Body of pancreas (tissue), 4 donors: ENCODE data around the gene GRIK3.

ENCODE experiments used
- POLR2A ChIP-seq, 3 donors: fragments of 450-650 bp; IDR thresholded peaks; one replicate each; pipeline ENCODE4 v1.6.1; 2016; ENCODE audit warnings: antibody characterized with exemption in 3 of 3, mild to moderate bottlenecking in 2 of 3
- TF ChIP-seq, protein P1 (sequence below), 7 experiments: fragments of 450-650 bp in 4 of 7; fragments of 200-600 bp in 3 of 7; sonication (generic) in 3 of 7; IDR thresholded peaks; one replicate each; pipeline ENCODE4 v1.5.1; 2016 to 2019; ENCODE audit warnings: antibody characterized with exemption in 7 of 7

- TF ChIP-seq POLR2A (IDR thresholded peaks at IDR 0.05), result no peak
- TF ChIP-seq, protein P1, sequence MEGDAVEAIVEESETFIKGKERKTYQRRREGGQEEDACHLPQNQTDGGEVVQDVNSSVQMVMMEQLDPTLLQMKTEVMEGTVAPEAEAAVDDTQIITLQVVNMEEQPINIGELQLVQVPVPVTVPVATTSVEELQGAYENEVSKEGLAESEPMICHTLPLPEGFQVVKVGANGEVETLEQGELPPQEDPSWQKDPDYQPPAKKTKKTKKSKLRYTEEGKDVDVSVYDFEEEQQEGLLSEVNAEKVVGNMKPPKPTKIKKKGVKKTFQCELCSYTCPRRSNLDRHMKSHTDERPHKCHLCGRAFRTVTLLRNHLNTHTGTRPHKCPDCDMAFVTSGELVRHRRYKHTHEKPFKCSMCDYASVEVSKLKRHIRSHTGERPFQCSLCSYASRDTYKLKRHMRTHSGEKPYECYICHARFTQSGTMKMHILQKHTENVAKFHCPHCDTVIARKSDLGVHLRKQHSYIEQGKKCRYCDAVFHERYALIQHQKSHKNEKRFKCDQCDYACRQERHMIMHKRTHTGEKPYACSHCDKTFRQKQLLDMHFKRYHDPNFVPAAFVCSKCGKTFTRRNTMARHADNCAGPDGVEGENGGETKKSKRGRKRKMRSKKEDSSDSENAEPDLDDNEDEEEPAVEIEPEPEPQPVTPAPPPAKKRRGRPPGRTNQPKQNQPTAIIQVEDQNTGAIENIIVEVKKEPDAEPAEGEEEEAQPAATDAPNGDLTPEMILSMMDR (IDR thresholded peaks at IDR 0.05), result no peak
These were observed 184.4 kb downstream of the GRIK3 start for GRCh38 chr1:36849956-36850355.
